NCI-H2107 (cell line): ENCODE results near the gene RD3L.
"Not testable (repeated sequence)": the region's sequence is repeated elsewhere in the genome, so short reads cannot be mapped to it uniquely, and the experiment has no call there.

ENCODE experiments used
- DNase-seq: peaks from one replicate; lab custom pipeline; 2025; lab: John Stamatoyannopoulos, UW

RD3L gene

DNA sequence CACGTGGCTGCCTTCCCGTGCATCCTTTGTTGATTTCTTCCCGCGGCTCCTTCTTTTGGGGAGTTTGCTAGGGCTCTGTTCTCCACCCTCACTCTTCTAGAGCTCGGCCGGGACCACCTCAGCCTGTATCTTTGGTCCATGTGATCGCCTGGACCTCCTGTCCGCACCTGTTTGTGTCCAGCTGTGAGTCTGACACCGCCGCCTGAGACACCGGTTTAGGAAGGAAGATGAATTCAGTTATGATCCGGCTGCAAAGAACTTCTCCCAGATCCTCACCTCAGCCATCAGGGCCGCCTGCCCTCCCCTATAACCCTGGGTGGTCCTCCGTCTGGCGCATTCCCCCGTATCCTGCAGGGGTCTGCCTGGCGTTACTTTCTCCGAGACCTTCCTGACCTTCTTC is 14.8 kb downstream of the RD3L start:
- no peak for DNase-seq

GRCh38 chr14:103925316-103925715 is 17.0 kb downstream of the RD3L start:
- no peak for DNase-seq

DNA sequence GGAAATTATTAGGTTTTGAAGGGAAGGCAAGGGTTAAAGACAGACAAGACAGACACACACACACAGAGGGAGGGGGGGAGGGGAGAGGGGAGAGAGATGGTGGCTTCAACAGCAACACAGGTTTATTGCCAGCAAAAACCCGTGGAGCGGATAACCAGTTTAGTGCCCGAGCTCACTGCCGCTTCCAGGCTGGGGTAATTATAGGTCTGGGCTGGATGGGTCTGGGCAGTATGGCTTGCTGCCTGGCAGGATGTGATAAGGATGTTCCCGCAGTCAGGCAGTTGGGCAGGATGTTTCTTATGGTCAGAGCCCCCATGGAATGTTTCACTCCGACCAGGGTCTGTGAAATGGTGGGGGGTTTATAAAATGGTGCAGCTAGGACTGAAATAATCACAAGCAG is 18.5 kb downstream of the RD3L start:
- DNase-seq = no peak

- DNase-seq = not testable (repeated sequence)
Observed at GRCh38 chr14:103921855-103922200, 20.5 kb downstream of the RD3L start.

DNA sequence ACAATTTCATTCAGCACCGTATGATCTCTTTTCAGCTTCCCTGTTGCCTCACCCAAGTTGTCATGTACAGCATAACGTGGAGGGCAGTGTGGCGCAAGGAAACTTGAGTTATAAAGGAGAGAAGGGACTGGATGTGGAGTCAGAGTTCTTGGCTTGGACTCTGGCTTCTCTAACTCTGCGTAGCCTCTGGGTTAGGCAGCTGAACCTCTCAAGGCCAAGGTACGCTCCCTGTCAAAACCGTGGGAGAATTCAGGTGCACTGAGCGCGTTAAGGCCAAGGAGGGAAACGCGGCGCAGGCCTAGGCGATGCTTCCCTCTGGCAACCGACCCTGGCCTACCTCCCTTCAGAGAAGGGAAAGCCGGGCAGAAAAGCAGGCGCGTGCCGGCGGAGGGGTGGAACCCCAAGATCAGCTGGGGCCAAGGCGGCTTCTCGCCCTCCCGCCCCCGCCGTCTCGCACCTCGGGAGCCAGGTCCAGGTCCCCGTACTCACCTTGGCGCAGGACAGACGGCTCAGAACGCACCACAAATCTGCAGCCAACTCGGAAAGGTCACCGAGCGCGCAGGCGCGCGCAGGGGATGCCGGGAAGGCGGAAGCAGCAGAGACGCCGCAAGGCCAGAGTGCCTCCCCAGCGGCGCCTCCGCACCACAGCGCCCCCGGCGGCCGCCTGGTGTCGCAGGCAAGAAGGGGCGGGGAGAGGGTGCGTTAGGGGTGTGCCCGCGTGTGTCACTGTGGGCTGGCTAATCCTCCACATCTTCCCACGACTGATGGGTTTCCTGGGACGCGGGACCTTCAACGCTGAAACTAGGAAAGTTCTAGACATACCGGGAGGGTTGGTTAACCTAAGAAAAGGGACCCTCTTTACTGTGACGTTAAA is 21.1 kb downstream of the RD3L start:
- DNase-seq = peak; percentile 84

GRCh38 chr14:103916636-103917262 is 25.6 kb downstream of the RD3L start:
- DNase-seq = no peak

GRCh38 chr14:103915616-103916015 is 26.7 kb downstream of the RD3L start:
- no peak for DNase-seq

- no peak for DNase-seq
Observed at GRCh38 chr14:103910984-103911383, 31.3 kb downstream of the RD3L start.

- peak; percentile 98 for DNase-seq
Observed at GRCh38 chr14:103910262-103910935, 31.9 kb downstream of the RD3L start.

- no peak for DNase-seq
Observed at GRCh38 chr14:103909531-103910261, 32.6 kb downstream of the RD3L start.

DNA sequence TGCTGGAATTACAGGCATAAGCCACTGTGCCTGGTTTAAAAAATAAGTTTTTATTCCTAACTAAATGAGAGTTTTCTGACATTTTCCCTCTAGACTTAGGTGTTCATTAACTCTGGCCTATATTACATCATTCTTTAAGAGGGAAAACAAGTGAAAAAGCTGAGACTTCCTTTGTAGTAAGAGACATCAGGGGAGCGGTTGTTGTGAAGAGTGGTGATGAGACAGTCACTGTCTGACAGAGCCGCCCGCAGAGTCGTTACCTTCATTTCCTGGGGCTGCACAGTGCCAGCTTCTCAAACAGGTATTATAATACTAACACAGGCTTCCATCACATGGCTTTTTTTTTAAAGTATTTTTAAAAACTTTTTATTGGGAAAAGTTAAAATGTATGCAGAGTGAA is 33.7 kb downstream of the RD3L start:
- no peak for DNase-seq

- DNase-seq = no peak
Observed at GRCh38 chr14:103905842-103906456, 36.4 kb downstream of the RD3L start.

GRCh38 chr14:103904493-103905107 is 37.7 kb downstream of the RD3L start:
- DNase-seq = no peak

GRCh38 chr14:103899833-103900232 is 42.5 kb downstream of the RD3L start:
- DNase-seq = no peak

DNA sequence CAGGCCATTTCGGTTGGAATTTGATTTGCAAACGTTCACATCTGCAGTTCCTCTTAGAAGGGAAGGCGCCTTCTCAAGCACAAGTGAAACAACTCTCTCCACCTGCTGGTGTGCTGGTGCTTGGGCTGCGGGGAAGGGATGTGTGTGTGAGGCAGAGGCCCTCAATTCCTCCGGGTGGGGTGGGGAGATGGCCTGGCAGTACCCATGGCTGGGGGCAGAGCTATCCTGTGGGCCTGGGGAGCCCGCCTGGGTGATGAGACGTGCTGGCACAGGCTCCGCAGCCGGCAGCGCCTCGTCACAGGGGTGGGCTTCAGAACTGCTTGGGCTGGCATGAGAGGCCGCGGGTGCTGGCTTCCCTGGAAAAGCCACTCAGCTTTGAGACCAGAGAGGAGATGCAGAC is 43.0 kb downstream of the RD3L start:
- no peak for DNase-seq

GRCh38 chr14:103898711-103899110 is 43.6 kb downstream of the RD3L start:
- DNase-seq = no peak

DNA sequence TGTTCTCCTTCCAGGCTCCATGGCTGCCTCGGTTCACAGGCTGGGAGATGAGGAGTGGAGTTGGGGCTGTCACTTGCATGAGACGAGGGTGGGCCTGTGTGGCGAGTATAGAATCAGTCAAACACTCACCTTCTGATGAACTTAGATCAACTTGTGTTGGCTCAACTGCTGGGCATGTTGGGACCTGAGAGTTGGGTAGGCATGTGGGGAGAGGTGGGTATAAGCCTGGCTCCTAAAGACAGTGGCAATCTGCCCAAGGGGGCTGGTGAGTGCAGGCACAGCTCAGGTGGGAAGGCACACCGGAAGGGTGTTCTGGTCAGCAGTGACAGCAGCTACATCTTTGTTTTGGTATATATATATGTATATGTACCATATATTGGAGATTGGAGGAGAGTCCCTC is 44.1 kb downstream of the RD3L start:
- no peak for DNase-seq

DNA sequence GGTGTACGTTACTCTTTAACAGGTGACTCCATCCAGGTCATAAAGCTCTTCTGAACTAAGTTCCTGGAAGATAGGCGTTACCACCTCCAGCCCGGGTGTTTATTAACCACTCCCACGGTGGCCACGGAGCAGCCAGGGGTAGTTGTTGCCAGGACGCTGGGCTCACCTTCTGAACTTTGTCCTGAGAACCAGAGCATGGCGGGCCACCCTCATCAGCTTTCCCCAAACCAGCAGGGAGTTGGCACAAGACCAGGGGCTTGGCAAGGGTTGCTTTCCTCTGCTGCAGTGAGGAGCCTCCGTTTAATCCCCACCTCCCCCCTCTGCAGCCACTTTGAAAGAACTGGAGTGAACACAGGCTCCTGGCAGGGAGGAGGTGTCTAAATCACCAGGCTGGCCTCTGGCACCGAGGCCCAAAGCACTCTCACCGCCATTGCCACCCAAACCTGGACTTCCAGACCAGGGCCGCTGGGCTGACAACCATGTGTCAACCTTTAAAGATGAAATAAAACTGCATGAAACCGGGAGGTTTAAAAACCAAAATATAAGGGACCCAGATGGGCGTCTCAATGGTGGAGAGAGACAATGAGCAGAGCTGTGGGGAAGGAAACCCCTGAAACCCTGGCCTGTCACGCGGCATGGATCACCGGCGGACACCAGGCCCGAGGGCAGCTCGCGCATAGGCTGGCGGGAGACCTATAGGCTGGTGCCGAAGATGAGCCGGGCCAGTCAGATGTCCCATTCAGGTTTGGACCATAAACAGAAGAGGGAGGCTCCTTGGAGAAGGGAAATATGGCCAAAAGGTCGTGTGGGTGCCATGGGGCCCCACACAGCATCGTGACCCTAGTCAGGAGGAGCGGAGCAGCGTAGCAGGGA is 45.0 kb downstream of the RD3L start:
- no peak for DNase-seq

GRCh38 chr14:103896578-103896977 is 45.8 kb downstream of the RD3L start:
- no peak for DNase-seq

GRCh38 chr14:103894723-103895059 is 47.6 kb downstream of the RD3L start:
- DNase-seq = no peak
